Endothelial cell of hepatic sinusoid (primary cell): ENCODE results near the gene ZNF761.
"Not testable (repeated sequence)": the region's sequence is repeated elsewhere in the genome, so short reads cannot be mapped to it uniquely, and the experiment has no call there.

Source experiments
- in situ Hi-C: cut with HindIII; loops from 2 replicates; pipeline ENCODE4 v1.10.0; 2017; ENCODE audit warnings: low sequenced_read_pairs

ZNF761 gene

DNA sequence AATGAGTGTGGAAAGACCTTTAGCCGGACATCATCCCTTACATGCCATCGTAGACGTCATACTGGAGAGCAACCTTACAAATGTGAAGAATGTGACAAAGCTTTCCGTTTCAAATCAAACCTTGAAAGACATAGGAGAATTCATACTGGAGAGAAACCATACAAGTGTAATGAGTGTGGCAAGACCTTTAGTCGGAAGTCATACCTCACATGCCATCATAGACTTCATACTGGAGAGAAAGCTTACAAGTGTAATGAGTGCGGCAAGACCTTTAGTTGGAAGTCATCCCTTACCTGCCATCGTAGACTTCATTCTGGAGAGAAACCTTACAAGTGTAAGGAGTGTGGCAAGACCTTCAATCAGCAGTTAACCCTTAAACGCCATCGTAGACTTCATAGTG, 24.0 kb downstream of the ZNF761 start:
- in situ Hi-C loops = no loop called here

DNA sequence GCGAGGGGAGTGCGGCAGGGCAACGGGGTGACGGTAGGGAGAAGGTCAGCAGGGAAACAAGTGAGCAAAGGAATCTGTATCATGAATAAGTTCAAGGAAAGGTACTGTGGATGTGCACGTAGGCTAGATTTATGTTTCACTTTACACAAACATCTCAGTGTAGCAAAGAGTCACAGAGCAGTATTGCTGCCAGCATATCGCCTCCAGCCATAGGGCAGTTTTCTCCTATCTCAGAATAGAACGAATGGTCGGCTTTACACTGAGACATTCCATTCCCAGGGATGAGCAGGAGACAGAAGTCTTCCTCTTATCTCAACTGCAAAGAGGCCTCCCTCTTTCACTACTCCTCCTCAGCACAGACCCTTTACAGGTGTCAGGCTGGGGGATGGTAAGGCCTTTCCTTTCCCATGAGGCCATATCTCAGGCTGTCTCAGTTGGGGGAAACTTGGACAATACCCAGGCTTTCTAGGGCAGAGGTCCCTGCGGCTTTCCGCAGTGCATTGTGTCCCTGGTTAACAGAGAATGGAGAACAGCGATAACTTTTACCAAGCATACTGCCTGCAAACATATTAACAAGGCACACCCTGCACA, 28.4 kb downstream of the ZNF761 start:
- in situ Hi-C loops = not testable (repeated sequence)

DNA sequence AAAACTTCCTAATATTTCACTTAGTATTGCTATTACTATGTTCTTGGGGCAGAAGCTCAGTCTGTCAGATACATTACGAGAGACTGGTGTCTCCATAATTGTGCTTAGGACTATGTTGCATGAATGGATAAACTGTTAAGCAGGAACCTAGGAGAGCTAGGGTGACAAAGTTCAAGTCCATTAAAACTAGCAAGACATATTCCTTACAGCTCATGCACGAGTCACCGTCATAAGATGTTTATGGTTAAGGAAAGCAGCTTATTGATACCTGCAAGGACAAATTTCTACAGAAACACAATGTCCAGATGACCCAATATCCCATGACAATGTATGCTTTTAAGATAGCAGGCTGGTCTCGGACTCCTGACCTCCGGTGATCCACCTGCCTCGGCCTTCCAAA, 30.1 kb downstream of the ZNF761 start:
- in situ Hi-C loops = no loop called here

DNA sequence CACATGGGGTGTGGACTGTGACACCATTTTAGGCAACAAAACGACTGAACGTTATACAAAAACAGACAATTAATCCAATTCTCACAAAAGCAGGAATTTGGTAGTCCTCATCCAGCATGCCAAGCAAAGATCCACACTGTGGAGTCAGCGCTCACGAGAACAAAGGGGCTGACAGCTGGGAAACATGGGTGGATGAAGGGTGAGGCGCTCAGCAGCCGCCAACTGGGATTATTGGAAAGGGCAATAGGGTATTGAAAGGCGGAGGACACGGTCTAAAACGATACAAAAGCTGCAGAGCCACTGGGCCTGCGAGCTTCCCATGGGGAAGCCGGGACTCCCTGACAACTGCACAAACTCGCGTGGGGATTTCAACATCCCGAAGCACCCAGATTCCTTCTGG, 31.1 kb downstream of the ZNF761 start:
- in situ Hi-C loops = no loop called here

GRCh38 chr19:53463263-53463662, 31.5 kb downstream of the ZNF761 start:
- in situ Hi-C loops = no loop called here

GRCh38 chr19:53466726-53467484, 35.1 kb downstream of the ZNF761 start:
- in situ Hi-C loops = no loop called here

GRCh38 chr19:53467485-53468262, 35.9 kb downstream of the ZNF761 start, which contains the start of gene ZNF813:
Gene ZNF813, plus strand, starts transcription at chr19:53467733. Its CDS starts 16,090 bp downstream, at chr19:53483823.
- in situ Hi-C loops = no loop called here

- in situ Hi-C loops = not testable (repeated sequence)
Measured at GRCh38 chr19:53468628-53469027, 36.8 kb downstream of the ZNF761 start.

GRCh38 chr19:53471916-53472315, 40.1 kb downstream of the ZNF761 start:
- in situ Hi-C loops = no loop called here

DNA sequence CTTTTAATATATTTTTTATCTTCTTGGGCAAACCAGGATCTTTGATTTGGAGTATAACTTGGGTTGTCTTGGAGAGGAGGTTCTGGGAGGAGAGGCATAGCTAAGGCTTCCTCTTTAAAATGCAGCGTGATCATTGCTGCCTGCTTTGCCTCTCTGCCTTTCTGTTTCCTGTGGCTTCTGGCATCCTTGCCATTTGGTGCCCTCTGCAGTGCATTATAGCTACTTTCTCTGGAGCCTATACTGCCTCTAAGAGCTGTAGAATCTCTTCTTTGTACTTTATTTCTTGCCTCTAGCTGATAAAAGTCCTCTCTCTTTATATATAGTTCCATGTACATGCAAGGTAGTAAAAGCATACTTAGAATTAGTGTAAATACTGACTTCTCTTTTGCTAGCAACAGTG, 43.0 kb downstream of the ZNF761 start:
- in situ Hi-C loops = not testable (repeated sequence)

- in situ Hi-C loops = not testable (repeated sequence)
Measured at GRCh38 chr19:53475470-53475869, 43.7 kb downstream of the ZNF761 start.

GRCh38 chr19:53483751-53484150, 52.0 kb downstream of the ZNF761 start:
- in situ Hi-C loops = not testable (repeated sequence)

- in situ Hi-C loops = no loop called here
Measured at GRCh38 chr19:53485046-53486004, 53.5 kb downstream of the ZNF761 start.

DNA sequence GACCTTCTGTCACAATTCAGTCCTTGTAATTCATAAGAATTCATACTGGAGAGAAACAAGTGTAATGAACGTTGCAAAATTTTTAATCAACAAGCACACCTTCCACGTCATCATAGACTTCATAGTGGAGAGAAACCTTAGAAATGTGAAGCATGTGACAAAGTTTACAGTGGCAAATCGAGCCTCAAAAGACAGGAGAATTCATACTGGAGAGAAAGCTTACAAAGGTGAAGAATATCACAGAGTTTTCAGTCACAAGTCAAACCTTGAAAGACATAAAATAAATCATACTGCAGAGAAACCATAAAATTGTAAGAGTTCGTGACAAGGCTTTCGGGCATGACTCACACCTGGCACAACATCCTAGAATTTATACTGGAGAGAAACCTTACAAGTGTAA, 60.4 kb downstream of the ZNF761 start:
- in situ Hi-C loops = no loop called here

- in situ Hi-C loops = not testable (repeated sequence)
Measured at GRCh38 chr19:53497311-53498023, 65.7 kb downstream of the ZNF761 start.

DNA sequence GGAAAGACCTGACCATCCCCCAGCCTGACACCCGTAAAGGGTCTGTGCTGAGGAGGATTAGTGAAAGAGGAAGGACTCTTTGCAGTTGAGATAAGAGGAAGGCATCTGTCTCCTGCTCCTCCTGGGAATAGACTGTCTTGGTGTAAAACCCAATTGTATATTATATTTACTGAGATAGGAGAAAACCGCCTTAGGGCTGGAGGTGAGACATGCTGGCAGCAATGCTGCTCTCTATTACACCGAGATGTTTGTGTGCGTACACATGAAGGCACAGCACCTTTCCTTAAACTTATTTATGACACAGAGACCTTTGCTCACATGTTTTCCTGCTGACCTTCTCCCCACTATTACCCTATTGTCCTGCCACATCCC, 66.2 kb downstream of the ZNF761 start:
- in situ Hi-C loops = not testable (repeated sequence)

- in situ Hi-C loops = not testable (repeated sequence)
Measured at GRCh38 chr19:53503151-53503550, 71.4 kb downstream of the ZNF761 start.

DNA sequence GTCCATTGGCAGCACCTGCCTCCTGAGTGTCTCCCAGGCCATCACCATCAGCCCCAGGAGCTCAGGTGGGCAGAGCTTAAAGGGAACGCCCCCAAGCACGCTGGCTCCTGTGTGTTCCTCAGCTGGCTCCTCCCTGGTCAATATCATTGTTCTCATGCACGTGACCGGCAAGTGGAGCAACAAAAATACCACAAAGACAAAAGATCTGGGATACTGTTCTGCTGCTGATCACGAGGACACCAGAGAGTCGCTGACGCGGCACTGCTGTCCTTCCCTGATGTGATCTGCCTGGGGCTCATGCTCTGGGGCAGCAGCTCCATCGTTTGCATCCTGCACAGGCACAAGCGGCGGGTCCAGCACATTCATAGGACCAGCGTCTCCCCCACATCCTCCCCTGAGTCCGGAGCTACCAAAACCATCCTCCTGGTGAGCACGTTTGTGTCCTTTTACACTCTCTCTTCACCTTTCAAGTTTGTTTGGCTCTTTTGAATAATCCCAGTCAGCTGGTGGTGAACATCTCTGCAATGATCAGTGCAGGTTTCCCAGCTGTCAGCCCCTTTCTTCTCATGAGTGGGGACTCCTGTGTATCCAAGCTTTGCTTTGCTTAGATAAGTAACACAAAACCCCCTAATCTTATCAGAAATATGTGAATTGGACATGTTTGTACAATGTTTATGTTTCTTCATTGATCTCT, 72.0 kb downstream of the ZNF761 start:
- in situ Hi-C loops = not testable (repeated sequence)

DNA sequence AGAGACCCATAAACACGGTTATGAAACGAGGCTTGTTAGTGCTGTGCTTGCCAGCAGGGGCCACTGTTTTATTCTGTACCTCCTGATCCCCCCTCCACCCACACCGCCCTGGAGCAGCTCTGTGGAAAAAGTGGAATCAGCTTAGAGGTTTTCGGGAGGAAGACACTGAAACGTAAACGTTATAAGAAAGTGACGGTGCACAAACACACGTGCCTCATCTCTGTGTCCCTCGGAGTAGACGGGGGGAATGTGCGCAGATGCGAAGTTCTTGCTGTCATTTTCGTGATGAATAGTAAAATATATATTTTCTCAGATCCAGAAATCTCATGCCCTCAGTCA, 72.5 kb downstream of the ZNF761 start:
- in situ Hi-C loops = not testable (repeated sequence)

GRCh38 chr19:53504885-53505284, 73.1 kb downstream of the ZNF761 start:
- in situ Hi-C loops = no loop called here
